GM19467 (cell line): ENCODE measurements around the gene DOCK9.

Experiments used
- ATAC-seq: cut with Tn5 transposase; IDR thresholded peaks from one replicate; pipeline ENCODE4 v1.9.1; 2021; ENCODE audit warnings: mild to moderate bottlenecking, moderate library complexity; ENCODE audit not compliant: unreplicated experiment

Gene DOCK9

DNA sequence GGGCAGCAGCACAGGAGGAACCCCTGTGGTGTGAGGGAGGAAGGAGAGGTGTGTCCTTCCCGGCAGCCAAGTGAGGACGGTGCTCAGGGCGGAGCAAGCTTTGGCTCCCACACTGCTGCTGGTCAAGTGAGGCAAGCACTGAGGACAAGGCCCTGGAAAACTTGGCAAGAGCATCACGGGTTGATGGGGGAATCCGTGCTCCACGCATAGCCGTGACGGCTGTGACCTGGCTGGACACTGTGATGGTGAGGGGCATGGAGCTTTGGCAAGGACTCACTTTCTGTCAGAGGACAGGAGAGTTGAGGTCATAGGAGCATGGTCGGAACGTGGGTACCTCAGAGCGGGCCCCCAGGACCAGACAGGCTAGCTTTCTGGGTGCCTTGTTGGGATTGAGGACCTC lies 196.4 kb downstream of the DOCK9 start:
- ATAC-seq = no peak

DNA sequence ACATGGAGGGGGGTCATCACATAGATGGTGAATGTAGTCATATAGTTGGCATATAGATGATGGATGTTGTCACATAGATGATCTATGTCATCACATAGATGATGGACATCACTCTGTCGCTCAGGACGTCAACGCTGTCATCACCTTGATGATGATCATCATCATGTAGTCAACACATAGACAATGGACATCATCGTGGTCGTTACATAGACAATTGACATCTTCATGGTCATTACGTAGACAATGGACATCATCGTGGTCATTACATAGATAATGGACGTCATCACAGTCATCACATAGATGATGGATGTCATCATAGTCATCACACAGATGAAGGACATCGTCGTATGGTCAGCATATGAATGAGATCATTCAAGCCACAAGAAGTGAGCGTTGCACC lies 196.8 kb downstream of the DOCK9 start:
- no peak for ATAC-seq

DNA sequence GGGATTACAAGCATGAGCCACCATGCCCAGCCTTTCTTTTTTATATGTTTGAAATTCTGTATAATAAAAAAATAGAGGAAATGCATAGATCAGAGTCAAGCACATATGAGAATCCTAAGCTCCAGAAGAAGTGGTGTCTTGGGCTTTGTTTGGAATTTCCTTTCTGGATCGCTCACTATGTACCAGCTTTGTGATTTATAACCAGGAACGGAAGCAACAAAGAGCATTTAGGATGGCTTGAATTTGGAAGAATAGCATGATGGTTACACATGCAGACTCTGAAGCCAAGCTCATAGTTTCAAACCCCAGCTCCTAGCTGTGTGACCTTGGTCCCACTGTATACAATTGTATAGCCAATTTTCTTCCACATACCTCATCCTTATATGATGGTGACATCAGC lies 197.4 kb downstream of the DOCK9 start:
- no peak for ATAC-seq

DNA sequence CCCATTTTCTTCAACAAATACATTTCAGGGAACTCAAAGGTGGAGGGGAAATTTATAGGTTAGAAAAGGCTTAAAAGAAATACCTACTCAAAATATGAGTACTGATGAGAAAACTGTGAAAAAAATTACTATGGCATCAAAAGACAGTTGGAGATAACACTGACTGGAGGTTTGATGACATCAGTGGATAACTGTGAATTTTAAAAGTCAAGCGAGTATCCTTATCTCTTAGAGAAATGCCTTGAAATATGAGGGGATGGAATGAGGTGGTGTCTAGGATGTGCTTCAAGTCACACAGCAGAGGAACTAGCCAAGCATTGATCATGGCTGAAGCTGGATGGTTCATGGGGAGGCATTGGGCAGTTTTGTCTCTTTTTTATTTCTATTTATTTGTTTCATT lies 198.2 kb downstream of the DOCK9 start:
- no peak for ATAC-seq

DNA sequence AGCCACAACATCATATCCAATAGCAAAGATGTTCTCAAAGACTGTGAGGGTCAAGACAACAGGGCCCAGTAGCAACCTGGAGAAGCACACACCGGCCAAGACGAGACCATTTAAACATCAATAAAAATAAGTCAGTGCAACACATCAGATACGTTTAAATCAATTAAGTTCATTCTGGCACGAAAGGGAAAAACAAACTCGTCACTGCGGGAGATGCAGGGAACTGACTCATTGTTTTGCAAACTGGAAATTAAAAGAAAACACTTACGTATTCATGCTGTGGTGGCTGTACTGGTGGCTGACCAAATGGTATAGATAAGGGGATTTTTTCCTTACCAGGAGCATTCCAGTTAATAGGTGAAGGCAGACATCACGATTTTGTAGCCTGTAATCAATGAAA lies 199.1 kb downstream of the DOCK9 start:
- no peak for ATAC-seq

DNA sequence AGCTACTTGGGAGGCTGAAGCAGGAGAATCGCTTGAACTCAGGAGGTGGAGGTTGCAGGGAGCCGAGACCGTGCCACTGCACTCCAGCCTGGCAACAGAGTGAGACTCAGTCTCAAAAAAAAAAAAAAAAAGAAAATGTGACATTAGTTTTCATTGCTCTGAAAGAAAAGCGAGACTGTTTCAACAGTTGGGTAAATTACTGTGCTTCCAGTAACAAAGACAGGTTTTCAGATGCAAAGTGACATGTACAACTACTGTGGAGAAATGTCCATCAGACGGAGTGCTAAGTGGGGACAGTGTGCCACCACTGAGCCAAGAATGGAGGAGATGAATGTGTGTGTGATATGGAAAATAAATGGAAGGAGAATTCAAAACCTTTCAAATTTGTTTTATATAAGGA lies 201.2 kb downstream of the DOCK9 start:
- no peak for ATAC-seq

DNA sequence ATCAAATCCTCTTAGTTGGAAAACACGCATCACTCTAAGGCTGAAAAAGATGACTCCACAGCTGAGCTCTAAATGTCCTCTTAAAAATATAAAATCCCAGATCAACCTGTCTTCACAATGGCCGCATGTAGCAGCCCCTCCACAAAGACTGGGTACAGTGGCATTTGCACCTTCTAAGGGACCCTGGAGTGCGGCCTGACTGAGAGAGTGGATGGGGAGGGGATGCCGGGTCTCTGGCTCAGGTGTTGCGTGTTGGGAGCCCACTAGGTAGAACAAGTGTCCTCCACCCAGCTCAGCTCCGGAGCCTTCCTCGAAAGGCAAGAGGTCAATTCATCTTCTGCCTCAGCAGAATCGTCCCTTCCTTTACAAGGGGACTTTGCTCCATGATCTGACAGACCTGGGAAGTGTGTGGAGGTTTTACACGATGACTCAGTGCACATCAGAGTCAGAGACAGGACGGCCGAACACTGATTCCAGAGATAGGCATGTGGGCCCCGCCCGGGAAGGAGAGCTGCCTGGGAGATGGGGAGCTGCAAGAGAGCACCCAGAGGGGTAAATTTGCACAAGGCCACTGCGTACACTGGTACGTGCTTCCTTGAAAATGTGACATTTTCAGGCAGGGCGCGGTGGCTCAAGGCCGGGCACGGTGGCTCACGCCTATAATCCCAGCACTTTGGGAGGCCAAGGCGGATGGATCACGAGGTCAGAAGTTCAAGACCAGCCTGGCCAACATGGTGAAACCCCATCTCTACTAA lies 201.8 kb downstream of the DOCK9 start:
- ATAC-seq = no peak

DNA sequence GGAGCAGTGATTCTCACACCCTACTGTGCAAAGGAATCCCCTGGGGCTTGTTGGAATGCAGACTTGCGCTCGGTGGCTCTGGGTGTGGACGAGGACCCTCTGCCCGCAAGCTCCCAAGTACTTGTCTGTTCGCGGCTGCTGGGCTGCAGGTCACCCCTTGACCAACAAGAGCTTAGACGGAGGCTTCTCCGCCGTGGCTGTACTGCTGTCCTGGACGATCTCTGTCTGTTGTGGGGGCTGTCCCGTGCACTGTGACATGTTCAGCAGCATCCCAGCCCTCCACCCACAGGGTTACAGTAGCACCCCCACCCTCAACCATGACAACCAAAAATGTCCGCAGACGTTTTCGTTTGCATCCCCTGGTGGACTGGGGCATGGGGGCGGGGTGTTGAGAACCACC lies 202.5 kb downstream of the DOCK9 start:
- no peak for ATAC-seq

DNA sequence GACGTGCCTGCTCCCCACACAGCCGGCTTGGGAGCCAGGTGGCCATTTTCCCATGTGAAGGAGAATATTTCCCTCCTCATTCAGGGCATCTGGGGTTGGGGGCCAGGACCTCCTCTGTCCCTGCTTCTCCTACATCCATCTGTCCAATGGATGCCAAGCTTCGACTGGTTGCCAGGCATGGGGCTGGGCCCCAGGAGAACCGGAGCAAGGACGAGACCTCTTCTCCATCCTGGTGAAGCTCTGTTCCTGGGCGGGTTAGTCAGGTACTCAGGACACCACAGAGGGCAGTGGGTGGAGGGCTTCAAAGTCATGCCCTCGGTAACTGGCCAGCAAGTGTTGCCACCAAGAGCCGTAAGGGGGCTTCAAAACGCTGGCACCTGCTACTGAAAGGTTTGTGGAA lies 203.1 kb downstream of the DOCK9 start:
- ATAC-seq = no peak

DNA sequence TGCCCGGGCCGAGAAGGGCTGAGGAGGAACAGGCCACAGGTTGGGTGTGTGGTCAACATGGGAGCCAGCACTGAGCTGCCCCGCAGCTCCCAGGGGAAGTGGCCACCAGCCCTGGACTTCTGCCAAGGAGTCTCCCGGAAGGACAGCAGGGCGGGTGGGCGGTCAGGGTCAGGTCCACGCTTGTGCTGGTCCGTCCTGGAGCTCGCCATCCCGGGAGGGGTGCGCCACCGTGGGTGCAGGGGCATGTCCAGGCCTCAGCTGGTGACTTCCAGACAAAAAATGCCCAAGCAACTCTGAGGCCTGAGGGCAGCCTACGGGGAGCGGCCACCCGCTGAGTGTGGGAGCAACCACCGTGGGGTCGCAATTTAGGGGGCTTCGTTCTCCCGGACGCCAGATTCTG lies 203.9 kb downstream of the DOCK9 start:
- ATAC-seq = no peak

DNA sequence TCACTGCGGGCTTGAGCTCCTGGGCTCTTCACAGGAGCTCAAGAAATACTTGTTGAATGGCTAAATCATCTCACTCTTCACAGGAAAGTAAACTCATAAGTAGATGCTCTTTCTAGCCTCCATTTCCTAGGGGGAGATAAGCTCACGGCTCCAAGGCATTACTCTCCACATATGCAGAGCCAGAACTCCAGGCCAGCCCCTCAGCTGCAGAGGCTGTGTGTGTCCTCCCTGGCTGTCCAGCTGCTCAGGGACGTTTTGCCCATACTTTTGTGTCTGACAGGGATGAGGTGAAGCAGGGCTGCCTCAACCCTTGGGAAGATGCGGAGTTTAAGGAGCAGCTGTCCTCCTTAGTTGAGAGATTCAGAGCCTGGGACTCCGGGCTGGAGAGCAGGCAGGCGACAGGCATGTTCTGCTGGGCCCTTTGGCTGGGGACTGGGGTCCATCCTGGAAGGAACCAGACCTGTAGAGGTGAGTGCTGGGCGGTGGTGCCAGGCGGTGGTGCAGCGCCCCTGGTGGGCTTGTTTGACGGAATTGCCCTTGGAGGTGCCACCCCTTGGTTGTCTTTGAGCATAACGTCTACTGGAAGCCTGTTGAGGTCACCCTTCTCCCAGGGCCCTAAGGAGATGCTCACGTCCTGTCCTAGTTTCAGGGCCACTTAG lies 204.9 kb downstream of the DOCK9 start:
- ATAC-seq = no peak

DNA sequence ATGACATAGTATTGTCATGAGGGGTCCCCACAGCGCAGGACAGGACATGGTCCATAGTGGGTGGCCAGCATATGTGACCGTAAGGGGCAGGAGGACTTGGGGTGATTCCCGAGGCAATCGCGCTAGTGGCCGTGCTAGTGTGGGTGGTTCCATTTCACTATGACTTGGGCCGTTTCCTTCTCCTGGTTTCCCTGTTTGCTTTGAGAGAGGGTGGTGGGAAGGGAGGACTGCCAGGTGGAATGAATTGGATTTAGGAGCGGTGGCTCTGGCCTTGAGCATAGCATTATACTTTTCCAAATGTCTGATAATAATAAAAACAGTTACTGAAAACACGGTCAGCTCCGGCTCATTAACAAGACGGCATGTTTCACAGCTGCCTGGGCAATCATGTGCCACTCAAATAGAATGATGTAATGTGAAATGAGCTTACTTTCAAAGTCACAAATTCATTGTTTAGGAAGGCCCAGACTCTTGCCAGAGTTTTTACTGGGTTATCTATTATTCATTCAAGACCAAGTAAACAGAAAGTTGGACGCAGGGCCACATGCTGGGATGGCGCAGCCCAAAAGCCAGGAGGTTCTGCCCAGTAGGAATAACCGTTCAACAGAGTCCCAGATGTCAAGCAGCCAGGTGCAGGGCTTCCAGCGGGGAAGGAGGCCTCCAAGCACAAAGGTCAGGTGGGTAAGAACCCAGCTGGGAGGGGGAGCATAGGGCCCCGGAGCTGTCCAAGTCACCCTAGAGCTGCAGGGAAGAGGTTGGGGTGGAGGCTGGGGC lies 205.8 kb downstream of the DOCK9 start:
- ATAC-seq = no peak

DNA sequence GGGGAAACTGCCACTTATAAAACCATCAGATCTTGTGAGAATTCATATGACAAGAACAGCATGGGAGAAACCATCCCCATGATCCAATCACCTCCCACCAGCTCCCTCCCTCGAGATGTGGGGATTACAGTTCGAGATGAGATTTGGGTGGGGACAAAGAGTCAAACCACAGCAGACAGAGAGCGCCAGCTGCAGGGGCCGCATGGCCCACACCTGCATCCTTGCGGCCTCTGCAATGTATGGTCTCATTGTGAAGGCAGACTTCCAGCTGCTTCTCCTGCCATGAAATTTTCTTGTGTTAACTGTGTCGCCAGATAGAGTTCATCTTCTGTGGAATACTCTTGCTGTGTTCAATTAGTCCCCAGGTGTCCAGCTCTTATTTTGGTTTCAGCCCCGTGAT lies 208.1 kb downstream of the DOCK9 start:
- ATAC-seq = no peak

DNA sequence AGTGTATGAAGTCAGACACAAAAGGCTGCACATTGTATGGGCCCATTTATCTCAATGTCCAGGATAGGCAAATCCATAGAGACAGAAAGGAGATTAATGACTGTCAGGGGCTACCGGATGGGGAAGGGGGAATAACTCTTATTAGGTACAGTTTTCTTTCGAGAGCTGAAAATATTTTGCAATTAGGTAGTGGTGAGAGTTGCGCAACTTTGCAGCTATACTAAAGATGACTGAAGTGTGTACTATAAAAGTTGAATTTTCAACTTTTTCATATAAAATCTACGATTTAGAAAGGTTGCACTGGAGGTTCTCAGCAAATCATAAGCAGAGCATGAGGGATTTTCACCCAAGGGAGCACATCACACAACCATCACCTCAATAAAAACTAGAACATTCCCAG lies 209.3 kb downstream of the DOCK9 start:
- ATAC-seq = no peak

DNA sequence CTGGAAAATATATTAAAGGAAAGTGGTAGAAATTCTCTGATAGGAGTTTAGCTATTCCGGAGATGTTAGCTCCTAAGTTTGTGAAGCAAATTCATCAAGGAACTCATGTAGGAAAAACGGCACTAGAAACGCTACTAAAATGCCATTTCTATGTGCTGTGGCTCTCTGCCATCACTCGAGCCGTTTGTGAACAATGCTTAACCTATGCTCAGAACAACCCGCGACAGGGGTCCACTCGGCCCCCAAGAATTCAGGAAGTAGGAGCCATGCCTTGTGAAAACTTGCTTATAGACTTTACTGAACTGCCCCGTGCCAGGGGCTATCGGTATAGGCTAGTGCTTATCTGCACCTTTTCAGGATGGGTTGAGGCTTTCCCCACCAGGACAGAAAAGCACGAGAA lies 211.2 kb downstream of the DOCK9 start:
- ATAC-seq = no peak

DNA sequence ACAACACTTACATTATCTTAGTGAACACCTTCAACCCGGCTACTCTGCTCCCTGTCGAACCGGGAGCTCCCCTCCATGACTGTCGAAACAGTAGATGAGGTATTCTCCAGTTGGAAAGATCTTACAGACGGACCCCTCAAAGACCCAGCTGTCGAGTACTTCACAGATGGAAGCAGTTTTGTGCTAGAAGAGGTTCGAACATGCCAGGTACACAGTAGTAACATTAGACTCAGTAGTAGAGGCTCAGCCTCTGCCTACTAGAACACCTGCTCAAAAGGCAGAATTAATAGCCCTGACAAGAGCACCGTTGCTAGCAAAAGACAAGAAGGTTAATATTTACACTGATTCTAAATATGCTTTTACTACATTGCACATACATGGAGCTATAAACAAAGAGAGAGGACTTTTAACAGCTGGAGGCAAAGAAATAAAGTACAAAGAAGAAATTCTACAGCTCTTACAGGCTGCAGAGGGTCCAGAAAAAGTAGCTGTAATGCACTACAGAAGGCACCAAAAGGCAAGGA lies 211.8 kb downstream of the DOCK9 start:
- no peak for ATAC-seq

DNA sequence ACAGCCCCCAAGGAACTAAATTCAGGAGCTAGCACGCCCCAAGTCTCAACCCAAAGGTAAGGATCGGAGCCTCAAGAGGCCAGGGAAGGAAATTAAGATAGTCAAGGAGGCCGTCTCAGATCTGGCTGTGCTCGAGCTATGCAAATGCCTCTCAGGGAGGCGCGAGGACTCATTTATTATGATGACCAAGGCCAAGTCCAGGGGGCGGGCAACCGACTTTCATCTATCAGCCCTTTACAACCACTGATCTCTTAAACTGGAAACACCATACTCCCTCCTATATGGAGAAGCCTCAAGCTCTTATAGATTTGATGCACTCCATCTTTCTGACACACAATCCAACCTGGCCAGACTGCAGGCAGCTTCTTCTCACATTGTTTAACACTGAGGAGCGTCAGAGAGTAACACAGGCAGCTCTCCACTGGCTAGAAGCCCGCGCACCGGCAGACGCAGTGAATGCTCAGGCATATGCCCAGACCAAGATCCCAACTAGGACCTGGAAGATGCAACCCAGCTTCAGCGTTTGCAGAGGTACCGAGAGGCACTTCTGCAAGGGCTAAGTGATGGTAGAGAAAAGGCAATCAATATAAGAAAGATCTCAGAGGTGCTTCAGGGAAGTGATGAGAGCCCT lies 215.8 kb downstream of the DOCK9 start:
- peak; percentile 18 for ATAC-seq

DNA sequence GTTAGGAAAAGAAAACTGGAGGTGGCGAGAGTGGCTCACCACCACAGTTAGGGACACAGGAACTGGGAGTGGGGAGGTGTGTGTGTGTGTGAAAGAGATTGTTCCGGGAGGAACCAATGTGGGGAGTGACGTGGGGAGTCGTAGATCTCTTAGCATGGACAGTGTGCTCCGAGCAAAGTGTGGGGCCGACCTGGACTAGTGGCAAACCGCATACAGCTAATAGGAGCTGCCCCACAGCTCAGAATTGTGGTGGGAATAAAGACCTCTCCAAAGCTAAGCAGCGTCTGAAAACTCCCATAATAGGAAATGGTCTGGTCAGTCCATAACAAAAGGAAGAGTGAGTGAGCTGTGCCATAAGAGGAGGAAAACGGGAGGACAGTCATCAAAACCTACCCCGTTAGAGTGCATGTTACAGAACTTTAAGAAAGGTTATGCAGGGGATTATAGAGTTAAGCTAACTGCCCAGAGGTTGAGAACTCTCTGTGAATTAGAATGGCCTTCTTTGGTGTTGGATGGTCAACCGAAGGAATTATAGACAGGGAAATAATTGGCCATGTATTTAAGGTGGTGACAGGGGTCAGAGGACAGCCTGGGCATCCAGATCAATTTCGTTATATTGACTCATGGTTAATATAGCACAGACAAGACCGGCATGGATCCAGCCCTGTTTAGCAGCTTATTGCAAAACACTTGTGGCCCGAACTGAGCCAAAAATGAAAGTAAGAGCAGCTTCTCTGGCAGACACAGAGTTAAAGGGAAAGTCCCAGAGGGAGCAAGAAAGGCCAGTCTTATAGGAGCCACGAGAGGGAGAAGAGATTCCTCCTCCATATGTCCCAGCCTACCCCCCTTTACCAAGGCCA lies 216.5 kb downstream of the DOCK9 start:
- peak; percentile 74 for ATAC-seq

DNA sequence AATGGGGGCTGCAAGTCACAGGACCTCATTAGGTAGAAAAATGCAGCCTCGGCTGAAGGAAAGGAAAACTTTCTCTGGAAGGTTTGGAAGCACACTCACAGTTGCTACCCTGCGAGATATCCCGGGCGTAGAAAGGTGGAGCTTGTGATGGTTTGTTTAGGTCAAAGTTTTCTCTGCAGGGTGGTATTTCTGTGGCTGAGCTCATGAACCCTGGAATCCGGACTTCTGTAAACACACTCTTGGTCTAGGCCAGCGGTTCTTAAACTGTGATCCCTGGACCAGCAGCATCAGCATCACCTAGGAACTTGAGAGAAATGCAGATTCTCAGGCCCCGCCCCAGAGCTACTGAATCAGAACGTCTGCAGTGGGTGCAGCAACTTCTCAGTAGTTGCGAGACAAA lies 222.1 kb downstream of the DOCK9 start:
- no peak for ATAC-seq

DNA sequence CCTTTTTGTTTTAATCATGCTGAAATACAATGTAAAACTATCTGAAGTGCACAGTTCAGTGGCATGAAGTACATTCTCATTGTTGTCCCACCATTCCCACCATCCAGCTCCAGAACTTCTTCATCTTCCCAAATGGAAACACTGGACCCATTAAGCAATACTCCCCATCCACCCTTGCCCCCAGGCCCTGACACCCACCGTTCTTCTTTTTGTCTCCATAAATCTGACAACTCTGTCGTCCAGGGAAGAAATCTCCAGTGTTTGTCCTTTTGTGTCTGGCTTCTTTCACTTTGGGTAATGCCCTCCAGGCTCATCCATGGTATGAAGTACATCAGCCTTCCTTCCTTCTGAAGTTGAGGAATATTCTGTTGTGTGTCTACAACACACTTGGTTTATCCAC lies 222.7 kb downstream of the DOCK9 start:
- ATAC-seq = no peak
